IMR-90 (cell line): ENCODE measurements around the gene SH3BP5. TPM values are rescaled to one million over a fixed set of nuclear protein-coding genes. Genes with fewer than 3 reads are reported as not detected.

Experiments
- ATAC-seq: fragments of 200-7000 bp; cut with Tn5 transposase; 2 replicates; pipeline ENCODE4 v1.9.1; 2020; ENCODE audit warnings: low read depth, mild to moderate bottlenecking, moderate library complexity
- BruUV-seq: library from RNA; stranded (reverse); fragments of 400-500 nt; replicated peaks from 2 replicates; lab custom pipeline; 2021; lab: Mats Ljungman, UMichigan
- CTCF ChIA-PET: fragments of 300-600 bp; formaldehyde crosslinking; extraction: SDS; loops from one replicate; lab custom pipeline; 2021; ENCODE audit warnings: antibody characterized with exemption; lab: Yijun Ruan, JAX
- POLR2A ChIA-PET: fragments of 300-600 bp; sonication (Branson Sonifier 250); formaldehyde crosslinking; loops from one replicate; lab custom pipeline; 2022; ENCODE audit warnings: antibody characterized with exemption; ENCODE audit not compliant: unreplicated experiment; lab: Charles Lee
- DNase-seq: peaks from one replicate; pipeline ENCODE4 v3.0.0; 2013
- H2AFZ ChIP-seq: replicated peaks from 2 replicates; pipeline ENCODE3; 2013; ENCODE audit warnings: low read length, mild to moderate bottlenecking; ENCODE audit not compliant: poor library complexity
- H2AK5ac ChIP-seq: 2 replicates; pipeline ENCODE4 v1.6.1; 2013; ENCODE audit warnings: low read depth, low read length, inconsistent platforms
- H2AK9ac ChIP-seq: replicated peaks from 2 replicates; pipeline ENCODE3; 2013; ENCODE audit warnings: mild to moderate bottlenecking, low read depth, low read length, moderate library complexity; ENCODE audit not compliant: poor library complexity
- H2BK120ac ChIP-seq: 2 replicates; pipeline ENCODE4 v1.6.1; 2013; ENCODE audit warnings: low read depth, low read length, inconsistent platforms
- H2BK15ac ChIP-seq: 3 replicates; pipeline ENCODE4 v1.6.1; 2013; ENCODE audit warnings: low read depth, low read length, inconsistent platforms
- H2BK20ac ChIP-seq: 2 replicates; pipeline ENCODE4 v1.6.1; 2013; ENCODE audit warnings: low read depth, mild to moderate bottlenecking, inconsistent platforms, low read length, moderate library complexity
- H2BK5ac ChIP-seq: 2 replicates; pipeline ENCODE4 v1.6.1; 2013; ENCODE audit warnings: mild to moderate bottlenecking, low read depth, low read length, inconsistent platforms; ENCODE audit not compliant: poor library complexity, severe bottlenecking
- H3K14ac ChIP-seq: replicated peaks from 2 replicates; pipeline ENCODE4 v1.6.1; 2013; ENCODE audit warnings: low read depth, low read length, inconsistent platforms
- H3K18ac ChIP-seq: 2 replicates; pipeline ENCODE4 v1.6.1; 2013; ENCODE audit warnings: low read depth, low read length, control low read depth
- H3K23ac ChIP-seq: 2 replicates; pipeline ENCODE4 v1.6.1; 2013; ENCODE audit warnings: low read depth, low read length, inconsistent platforms
- H3K27ac ChIP-seq: 2 replicates; pipeline ENCODE4 v1.5.1; 2013; ENCODE audit warnings: mild to moderate bottlenecking, control low read depth, low read length; ENCODE audit not compliant: insufficient read depth
- H3K27me3 ChIP-seq: 2 replicates; pipeline ENCODE4 v1.6.1; 2013; ENCODE audit warnings: low read length; ENCODE audit not compliant: control insufficient read depth, insufficient read depth
- H3K36me3 ChIP-seq: 2 replicates; pipeline ENCODE4 v1.6.1; 2013; ENCODE audit warnings: low read length, mixed read lengths; ENCODE audit not compliant: control insufficient read depth, insufficient read depth
- H3K4ac ChIP-seq: 2 replicates; pipeline ENCODE4 v1.6.1; 2013; ENCODE audit warnings: low read depth, low read length, inconsistent platforms
- H3K4me1 ChIP-seq: 2 replicates; pipeline ENCODE4 v1.6.1; 2013; ENCODE audit warnings: low read length, mixed read lengths; ENCODE audit not compliant: control insufficient read depth, insufficient read depth
- H3K4me2 ChIP-seq: 2 replicates; pipeline ENCODE4 v1.6.1; 2013; ENCODE audit warnings: low read depth, mild to moderate bottlenecking, control low read depth, low read length, moderate library complexity
- H3K4me3 ChIP-seq: 2 replicates; pipeline ENCODE4 v1.5.1; 2013; ENCODE audit warnings: low read depth, mild to moderate bottlenecking, control low read depth, low read length, moderate library complexity; ENCODE audit not compliant: insufficient read depth
- H3K56ac ChIP-seq: 2 replicates; pipeline ENCODE4 v1.6.1; 2013; ENCODE audit warnings: low read length, inconsistent platforms; ENCODE audit not compliant: insufficient read depth; ENCODE audit errors: extremely low read depth
- H3K79me1 ChIP-seq, 2 experiments: 2 replicates each; pipeline ENCODE4 v1.6.1; 2013; ENCODE audit warnings: low read length in 2 of 2, inconsistent platforms in 1 of 2, low read depth in 1 of 2
- H3K9ac ChIP-seq: 2 replicates; pipeline ENCODE4 v1.6.1; 2013; ENCODE audit warnings: low read depth, low read length, control low read depth
- H3K9me1 ChIP-seq: 2 replicates; pipeline ENCODE4 v1.6.1; 2013; ENCODE audit warnings: low read length, inconsistent platforms; ENCODE audit not compliant: insufficient read depth
- H3K9me3 ChIP-seq: 2 replicates; pipeline ENCODE4 v1.6.1; 2013; ENCODE audit warnings: low read length; ENCODE audit not compliant: control insufficient read depth, insufficient read depth
- H4K20me1 ChIP-seq: 2 replicates; pipeline ENCODE4 v1.6.1; 2013; ENCODE audit warnings: low read length, inconsistent platforms; ENCODE audit not compliant: insufficient read depth
- H4K5ac ChIP-seq: 2 replicates; pipeline ENCODE4 v1.6.1; 2013; ENCODE audit warnings: mild to moderate bottlenecking, low read depth, low read length, control low read depth
- H4K8ac ChIP-seq, 2 experiments: 2 replicates each; pipeline ENCODE4 v1.6.1; 2013; ENCODE audit warnings: low read depth in 2 of 2, low read length in 2 of 2, control low read depth in 1 of 2, inconsistent platforms in 1 of 2
- H4K91ac ChIP-seq: 2 replicates; pipeline ENCODE4 v1.6.1; 2013; ENCODE audit warnings: low read depth, low read length, inconsistent platforms; ENCODE audit not compliant: insufficient read depth
- CEBPB ChIP-seq: IDR thresholded peaks from 2 replicates; pipeline ENCODE4 v1.6.1; 2012; ENCODE audit warnings: low read depth, low read length, improper control_type of control experiment
- CHD1 ChIP-seq: IDR thresholded peaks from 2 replicates; pipeline ENCODE4 v1.6.1; 2012; ENCODE audit warnings: low read depth, low read length, improper control_type of control experiment
- FOS ChIP-seq: fragments of 150-350 bp; IDR thresholded peaks from 2 replicates; pipeline ENCODE4 v1.6.1; 2016; ENCODE audit warnings: low read depth, low read length
- MAZ ChIP-seq: IDR thresholded peaks from 2 replicates; pipeline ENCODE4 v1.6.1; 2012; ENCODE audit warnings: low read depth, mild to moderate bottlenecking, low read length, improper control_type of control experiment, moderate library complexity, borderline replicate concordance
- MXI1 ChIP-seq: IDR thresholded peaks from 2 replicates; pipeline ENCODE4 v1.6.1; 2012; ENCODE audit warnings: low read depth, mild to moderate bottlenecking, low read length, moderate library complexity, borderline replicate concordance
- POLR2A ChIP-seq: IDR thresholded peaks from 2 replicates; pipeline ENCODE4 v1.6.1; 2012; ENCODE audit warnings: mild to moderate bottlenecking, low read depth, low read length
- RAD21 ChIP-seq: IDR thresholded peaks from 2 replicates; pipeline ENCODE4 v1.6.1; 2012; ENCODE audit warnings: low read length, improper control_type of control experiment
- RCOR1 ChIP-seq: IDR thresholded peaks from 2 replicates; pipeline ENCODE4 v1.6.1; 2012; ENCODE audit warnings: mild to moderate bottlenecking, low read length, improper control_type of control experiment; ENCODE audit not compliant: insufficient replicate concordance
- RFX5 ChIP-seq: IDR thresholded peaks from 2 replicates; pipeline ENCODE4 v1.8.0; 2012; ENCODE audit warnings: low read depth, mild to moderate bottlenecking, low read length, moderate library complexity
- WGBS, 2 experiments: methylation state at CpG; one replicate each; pipeline versions ENCODE4 v1.1.5 to v1.1.7; 2013; ENCODE audit warnings: missing lambda C conversion rate in 2 of 2; ENCODE audit not compliant: insufficient read length in 1 of 2; ENCODE audit errors: extremely low coverage in 2 of 2; 5-methylcytosine and 5-hydroxymethylcytosine counted together
- dilution Hi-C: fragments of 300-500 bp; cut with HindIII; formaldehyde crosslinking; loops from one replicate; pipeline ENCODE4 v1.14.3; 2018; ENCODE audit warnings: low sequenced_read_pairs; ENCODE audit not compliant: unreplicated experiment
- in situ Hi-C: fragments of 300-500 bp; cut with MboI; formaldehyde crosslinking; loops from 3 replicates; pipeline ENCODE4 v1.14.3; 2019; ENCODE audit warnings: low sequenced_read_pairs, inconsistent platforms, mixed read lengths
- intact Hi-C: fragments of 100-400 bp; cut with micrococcal nuclease; formaldehyde crosslinking; loops from 2 replicates; pipeline ENCODE4 v1.10.0; 2022
- polyA plus RNA-seq, 3 experiments: library from polyadenylated mRNA; depleted of rRNA; stranded (reverse); fragments of >200 nt; gene quantifications; 2 replicates each; pipeline ENCODE4 v1.2.3, GENCODE V29; 2012; ENCODE audit warnings: low replicate concordance in 1 of 3
- total RNA-seq: library from RNA; depleted of rRNA; stranded (reverse); fragments of >200 nt; gene quantifications from 2 replicates; pipeline ENCODE4 v1.2.3, GENCODE V29; 2012

The SH3BP5 gene
- total and polyA plus RNA-seq, 2 of the 4 experiments (the other 2 are of a cell fraction), result 14.0 to 23.5 TPM

DNA sequence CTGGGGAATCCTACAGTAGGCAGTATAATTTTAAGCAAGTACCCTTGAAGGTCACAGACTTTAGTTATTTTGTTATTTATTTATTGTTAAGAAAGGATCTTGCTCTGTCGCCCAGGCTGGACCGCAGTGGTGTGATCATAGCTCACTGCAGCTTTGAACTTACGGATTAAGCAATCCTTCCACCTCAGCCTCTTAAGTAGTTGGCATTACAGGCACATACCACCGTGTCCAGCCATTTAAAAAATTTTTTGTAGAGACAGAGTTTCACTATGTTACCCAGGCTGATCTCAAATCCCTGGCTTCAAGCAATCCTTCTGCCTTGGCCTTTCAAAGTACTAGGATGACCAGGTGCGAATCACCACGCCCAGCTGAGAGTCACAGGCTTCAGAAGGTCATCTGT lies 22.1 kb upstream of the SH3BP5 start:
- 50% methylated on average over 1 of the region's 6 CpGs; no CpG with 5 or more reads in 1 of the 2 experiments for WGBS, 2 experiments
- H2BK15ac ChIP-seq, result no peak overlapping the region
- H3K18ac ChIP-seq, result no peak overlapping the region
- TF ChIP-seq POLR2A (no peak), RAD21 (no peak), CEBPB (no peak), RCOR1 (no peak), MXI1 (no peak), RFX5 (no peak), MAZ (no peak), CHD1 (no peak), FOS (no peak)
- no peaks in the 10 kb centered on the region for H4K20me1 ChIP-seq
- H3K4me2 ChIP-seq, result no peak overlapping the region
- ChIA-PET POLR2A (no interaction called here), CTCF (no interaction called here)
- H3K4ac ChIP-seq, result no peak overlapping the region
- no peak overlapping the region for H3K23ac ChIP-seq
- H3K14ac ChIP-seq, result no peak overlapping the region
- no peak overlapping the region for H2AK9ac ChIP-seq
- H3K56ac ChIP-seq, result no peak overlapping the region
- H3K4me3 ChIP-seq, result no peak overlapping the region
- H4K91ac ChIP-seq, result no peak overlapping the region
- no peaks in the 10 kb centered on the region for H3K79me1 ChIP-seq
- no peak overlapping the region for H2BK120ac ChIP-seq
- no peak for DNase-seq
- no peaks in the 10 kb centered on the region for H3K4me1 ChIP-seq
- no peak overlapping the region for H2BK5ac ChIP-seq
- dilution Hi-C loops (no loop called here), in situ Hi-C loops (no loop called here), intact Hi-C loops (no loop called here)
- H2AK5ac ChIP-seq, result no peak overlapping the region
- H3K9me3 ChIP-seq, result peaks cover 4% of the 10 kb centered on the region; the same call in 1 of the 2 replicates
- no peak overlapping the region for H3K9ac ChIP-seq
- H3K9me1 ChIP-seq, result no peaks in the 10 kb centered on the region
- H3K27me3 ChIP-seq, result peaks cover 3% of the 10 kb centered on the region; the same call in 1 of the 2 replicates
- H2AFZ ChIP-seq, result no peak overlapping the region
- H3K36me3 ChIP-seq, result no peaks in the 10 kb centered on the region
- ATAC-seq, result no peak
- no TSS peak for BruUV-seq
- no peak overlapping the region for H4K8ac ChIP-seq
- H4K5ac ChIP-seq, result no peak overlapping the region
- no peak overlapping the region for H3K27ac ChIP-seq
- no peak overlapping the region for H2BK20ac ChIP-seq
